DMS153 treated with DMSO at 0.1 percent for 48 hours (cell line): ENCODE results near the gene ABAT.

Experiments
- DNase-seq: peaks from one replicate; lab custom pipeline; 2025; ENCODE audit not compliant: unreplicated experiment; lab: John Stamatoyannopoulos, UW

ABAT gene

DNA sequence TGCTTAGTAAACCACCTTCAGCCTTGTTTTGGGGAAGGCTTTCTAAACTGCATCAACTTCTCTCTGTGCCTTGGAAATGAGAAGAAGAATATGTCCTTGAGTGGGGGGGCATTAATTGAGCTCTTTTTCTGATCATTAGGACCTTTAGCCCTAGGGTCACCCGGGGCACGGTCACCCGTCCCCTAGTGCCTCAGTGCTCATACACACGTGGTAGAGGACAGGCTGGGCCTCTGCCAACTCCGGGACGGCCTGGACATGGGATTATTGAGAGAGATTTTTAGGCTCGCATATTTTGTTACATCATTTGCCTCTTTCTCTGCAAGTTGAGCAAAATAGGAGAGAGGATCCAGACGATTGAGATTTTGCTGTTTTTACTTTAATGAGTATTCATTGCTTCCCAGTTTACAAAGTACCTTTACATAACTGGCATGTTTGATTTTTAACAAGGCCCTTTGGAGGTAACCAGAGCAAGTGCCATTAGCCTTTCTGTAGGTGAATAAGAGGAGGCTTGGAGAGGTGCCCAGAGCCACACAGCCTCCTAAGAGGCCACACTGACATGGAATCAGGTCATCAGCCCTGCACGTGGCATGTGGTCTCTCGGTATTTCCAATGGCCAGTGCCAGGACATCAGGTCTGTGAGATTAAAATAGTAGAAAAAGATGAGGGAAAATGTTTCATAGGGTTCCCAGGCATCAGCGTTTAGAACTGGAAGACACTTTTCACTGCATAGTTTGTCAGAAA lies 134.4 kb downstream of the ABAT start:
- no peak for DNase-seq

DNA sequence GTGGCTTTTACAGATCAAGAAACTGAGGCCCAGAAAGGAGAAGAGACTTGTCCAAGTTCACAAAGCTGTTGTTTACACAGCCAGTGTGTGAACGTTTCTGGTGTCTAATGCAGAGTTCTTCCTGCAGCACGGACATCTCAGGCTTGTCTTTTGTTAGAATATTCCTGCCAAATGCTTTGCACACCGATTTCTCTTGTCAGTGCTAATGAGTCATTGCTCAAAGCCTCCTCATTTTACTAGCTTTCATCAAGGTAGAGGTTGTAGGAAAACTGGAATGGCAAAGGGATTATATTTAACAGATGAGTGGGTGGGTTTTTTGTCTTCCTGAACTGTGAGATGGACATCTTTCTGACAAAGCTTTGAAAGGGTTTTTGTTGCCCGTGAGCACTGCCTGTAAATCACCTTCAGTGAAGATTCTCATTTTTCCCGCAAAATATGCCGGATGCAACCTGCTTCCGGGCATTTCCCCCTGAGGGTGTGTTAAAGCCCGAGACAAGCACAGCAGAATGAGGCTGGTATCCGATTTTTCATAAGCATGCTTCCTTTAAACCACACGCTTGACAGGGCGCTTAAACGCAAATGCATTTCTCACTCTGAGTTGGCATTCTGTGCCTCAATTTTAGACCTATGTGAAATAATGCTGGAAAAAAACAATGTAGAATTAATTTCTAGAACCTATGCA lies 137.9 kb downstream of the ABAT start:
- DNase-seq, result no peak

DNA sequence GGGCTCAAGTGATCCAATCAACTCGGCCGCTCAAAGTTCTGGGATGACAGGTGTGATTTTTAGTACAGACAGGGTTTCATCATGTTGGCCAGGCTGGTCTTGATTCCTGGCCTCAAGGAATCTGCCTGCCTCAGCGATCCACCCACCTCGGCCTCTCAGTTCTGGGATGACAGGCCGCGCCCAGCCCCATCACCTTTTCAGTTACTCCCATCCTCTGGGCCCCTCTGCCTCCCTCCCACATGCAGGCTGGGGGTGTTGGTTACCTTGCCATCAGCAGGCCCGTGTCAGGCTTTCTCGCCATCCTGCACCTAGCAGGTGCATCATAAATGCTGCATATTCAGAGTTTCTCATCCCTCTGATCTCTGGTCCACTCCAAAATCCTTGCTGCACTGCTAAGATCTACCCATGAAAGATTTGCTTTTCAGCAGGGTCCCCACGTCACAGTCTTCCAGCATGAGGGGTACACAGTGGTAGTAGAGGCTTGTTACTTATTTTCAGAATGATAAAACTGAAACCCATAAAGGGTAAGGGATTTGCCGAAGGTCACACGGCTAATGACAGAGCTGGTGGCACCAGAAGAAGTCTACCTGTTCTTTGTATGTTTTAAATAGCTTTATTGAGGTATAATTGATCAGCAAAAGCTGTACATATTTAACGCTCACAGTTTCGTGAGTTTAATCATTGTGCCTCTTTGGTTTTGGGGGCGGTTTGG lies 139.8 kb downstream of the ABAT start:
- no peak for DNase-seq

DNA sequence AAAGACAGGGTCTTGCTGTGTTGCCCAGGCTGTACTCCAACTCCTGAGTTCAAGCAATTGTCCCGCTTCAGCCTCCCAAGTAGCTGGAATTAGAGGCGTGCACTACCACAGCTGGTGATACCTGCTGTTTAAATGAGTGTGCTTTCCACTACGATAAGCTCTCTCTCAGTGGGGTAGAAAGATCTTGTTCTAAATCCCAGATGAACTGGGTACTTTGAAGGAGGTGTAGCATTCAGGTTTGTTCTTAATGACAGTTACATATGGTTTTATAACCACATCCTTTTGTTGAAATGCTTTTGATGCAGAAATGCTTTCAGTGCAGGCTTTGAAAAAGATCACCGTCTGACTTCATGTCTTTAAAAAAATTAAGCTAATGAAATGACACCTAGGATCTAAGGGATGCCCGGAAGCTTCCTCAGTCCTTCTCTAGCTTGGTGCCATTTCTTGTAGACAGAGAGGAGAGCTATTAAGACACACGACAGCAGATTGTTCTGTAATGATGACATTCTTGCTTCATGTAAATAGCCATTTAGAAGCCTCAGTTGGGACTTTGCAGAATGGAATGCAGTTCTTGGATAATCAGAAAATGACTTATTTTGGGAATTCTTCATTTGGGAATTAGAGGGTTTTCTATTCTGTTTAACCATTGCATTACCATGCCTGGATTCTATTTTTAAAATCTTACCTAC lies 142.7 kb downstream of the ABAT start:
- DNase-seq, result no peak

DNA sequence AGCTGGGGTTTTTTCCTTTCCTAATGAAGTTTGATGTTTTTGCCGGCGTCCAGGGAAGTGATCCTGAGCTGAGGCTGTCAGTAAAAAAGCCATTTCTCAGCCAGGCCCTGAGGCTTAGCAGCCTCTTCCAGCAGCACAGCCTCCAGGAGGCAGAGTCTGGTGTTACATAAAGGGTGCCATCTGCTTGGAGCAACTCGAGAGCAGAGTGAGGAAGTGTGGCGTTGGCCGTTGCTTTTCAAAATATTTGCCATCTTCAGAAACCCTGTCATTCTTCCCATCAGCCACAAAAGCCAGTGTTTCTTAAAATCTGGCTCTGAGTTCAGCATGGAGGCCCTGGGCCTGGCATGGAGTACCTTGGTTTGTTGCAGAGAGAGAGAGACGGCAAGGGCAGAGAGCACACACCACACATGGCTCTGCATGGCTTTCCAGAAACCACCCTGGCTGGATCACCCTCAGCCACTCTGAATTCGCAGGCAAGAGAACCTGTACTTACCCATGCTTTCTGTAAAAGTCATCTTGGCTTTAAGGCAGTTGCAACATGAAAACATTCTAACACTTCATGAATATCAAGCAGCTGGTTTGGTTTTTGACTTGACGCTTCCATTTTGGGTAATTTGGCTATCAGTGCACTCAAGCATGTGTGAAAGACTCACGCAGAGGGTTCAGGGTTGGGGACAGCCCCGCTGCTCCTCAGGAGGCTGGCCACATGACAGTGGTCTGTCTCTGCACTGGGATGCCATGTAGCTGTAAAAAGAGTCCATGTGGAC lies 144.3 kb downstream of the ABAT start:
- DNase-seq, result no peak

DNA sequence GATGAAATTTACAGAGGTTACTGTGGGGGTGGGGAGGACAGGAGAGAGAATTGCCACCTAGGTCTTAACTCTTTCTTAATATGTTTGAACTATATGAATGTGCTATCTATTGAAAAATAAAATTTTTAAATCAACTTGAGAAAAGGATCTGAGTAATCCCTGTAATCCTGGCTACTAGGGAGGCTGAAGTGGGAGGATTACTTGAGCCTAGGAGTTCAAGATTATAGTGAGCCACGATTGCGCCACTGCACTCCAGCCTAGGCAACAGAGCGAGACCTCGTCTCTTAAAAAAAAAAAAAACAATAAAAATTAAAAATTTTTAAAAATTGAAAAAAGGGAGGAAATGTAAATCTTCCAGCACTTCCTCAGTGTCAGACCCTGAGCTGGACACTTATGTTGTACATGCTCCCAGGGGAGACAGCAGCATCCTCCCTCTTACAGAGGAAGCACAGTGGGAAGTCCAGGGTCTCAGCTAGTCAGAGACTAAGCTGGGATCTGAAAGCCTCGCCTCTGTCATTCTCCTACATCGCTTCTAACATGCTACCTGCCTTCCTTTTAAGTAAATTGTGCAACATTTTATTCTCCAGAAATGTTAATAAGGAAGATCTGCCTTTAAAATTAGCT lies 145.1 kb downstream of the ABAT start:
- no peak for DNase-seq

DNA sequence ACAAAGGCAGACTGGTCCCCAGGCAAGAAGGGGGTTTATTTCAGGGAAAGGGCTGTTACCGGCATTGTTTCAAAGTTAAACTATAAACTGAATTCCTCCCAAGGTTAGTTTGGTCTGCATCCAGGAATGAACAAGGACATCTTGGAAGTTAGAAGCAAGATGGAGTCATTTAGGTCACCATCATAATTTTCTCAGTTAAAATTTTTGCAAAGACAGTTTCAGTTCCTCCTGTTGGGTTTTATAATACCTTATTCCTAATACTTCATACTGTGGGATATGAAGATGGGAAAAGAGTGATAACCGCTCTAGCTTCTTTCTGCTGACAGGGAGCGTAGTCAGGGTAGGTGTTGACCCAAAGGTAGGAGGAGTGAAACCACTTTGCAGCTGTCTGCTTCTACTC lies 148.0 kb downstream of the ABAT start:
- DNase-seq, result no peak

DNA sequence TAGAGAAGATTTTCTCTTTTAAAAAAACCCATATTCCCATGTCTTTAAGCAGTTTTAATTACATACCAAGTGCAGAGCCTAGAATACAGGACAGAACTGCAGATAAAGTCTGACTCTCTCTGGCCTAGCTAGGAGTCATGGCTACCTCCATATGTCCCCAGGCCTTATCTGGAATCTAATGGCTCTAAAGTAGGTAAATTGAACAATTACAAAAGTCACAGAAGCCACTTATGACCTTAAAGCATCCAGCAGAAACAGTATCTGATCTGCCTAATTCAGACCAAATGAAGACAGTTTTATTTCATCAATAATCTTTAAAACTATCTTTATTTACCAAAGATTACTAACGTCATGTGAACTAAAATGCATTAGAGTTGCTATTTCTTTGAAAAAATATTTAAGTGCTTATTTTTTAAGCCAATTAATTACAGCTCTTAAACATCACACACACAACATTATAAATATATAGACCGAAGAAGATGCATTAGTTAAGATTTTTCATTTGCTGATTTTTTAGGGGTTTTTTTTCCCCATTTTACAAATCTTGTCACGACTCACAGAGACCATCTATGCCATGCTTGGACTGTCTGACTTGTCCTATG lies 152.0 kb downstream of the ABAT start:
- DNase-seq, result no peak

DNA sequence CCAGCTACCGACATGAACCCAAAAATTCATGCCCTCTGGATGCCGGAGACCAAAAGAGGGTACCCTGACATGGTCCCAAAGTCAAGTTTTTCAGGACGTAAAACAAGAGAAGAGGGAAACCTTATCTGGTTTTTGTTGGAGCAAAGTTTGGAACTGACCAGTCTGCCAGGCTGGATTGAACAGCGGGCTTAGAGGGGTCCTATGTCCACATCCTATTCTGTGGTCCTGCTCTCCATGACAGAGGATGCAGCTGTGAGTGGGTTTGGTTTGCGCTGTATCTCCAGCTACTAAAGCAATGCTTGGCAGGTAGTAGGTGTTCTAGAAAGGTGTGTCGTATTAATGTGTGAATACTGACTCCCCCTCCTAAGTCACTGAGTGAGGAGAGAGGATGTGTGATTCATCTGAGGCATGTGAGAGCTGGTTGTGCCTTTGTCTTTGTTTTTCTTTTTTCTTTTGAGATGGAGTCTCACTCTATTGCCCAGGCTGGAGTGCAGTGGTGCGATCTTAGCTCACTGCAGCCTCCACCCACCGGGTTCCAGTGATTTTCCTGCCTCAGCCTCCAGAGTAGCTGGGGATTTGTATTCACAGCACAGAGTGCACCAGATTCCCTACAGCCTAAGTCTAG lies 154.2 kb downstream of the ABAT start:
- no peak for DNase-seq

DNA sequence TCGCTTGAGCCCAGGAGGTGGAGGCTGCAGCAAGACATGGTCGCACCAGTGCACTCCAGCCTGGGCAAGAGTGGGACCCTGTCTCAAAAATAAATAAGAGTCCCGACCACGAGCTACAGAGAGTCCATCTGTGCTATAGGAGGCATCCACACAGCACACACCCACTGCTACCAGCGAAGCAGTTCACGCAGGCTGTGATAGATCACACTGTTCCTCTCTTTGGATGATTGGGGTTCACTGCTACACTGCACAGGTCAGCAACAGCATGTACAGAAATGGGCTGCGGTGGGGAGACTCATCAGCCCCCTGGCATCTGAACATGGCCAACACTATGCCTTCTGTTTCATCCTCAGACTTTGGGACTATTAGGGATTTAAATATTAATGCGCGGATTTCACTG lies 157.0 kb downstream of the ABAT start:
- no peak for DNase-seq

DNA sequence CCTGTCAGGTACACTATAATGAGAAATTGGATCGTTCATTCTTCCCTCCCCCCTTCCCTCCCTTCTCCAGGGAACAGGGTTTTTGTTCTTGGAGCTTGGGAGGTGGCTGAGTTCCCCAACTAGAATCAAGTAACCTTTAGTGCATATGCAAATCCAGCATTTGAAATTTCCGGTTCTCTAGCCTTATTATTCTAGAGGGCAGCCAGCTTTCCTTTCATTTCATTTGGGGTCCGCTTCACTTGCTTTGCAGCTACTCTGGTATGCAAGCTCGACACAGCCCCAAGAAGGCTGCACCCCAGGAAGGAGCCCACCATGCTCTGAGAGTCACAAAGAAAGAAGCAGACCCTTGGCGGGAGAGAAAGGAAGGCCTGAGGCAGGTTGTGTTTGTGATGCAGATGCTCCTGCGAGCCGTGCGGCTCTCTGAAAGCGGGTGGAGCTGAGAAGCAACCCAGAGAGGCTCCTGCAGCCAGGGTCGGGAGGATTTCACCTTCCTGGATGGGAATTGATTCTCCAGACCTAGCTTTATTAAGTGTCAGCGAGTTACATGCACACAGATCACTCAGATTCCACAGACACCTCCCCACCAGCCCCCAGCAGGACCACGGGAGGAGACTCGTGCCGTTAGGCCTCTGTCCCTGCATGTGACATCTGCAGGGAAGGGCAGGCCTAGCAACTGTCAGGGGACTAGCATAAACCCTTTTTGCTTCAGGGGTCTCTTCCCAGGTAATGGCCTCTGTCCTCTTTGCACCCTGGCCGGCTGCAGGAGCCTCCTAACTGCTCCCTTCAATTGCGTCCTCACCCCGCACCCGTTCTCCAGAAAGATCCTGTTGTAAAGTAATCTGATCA lies 157.7 kb downstream of the ABAT start:
- DNase-seq, result no peak

DNA sequence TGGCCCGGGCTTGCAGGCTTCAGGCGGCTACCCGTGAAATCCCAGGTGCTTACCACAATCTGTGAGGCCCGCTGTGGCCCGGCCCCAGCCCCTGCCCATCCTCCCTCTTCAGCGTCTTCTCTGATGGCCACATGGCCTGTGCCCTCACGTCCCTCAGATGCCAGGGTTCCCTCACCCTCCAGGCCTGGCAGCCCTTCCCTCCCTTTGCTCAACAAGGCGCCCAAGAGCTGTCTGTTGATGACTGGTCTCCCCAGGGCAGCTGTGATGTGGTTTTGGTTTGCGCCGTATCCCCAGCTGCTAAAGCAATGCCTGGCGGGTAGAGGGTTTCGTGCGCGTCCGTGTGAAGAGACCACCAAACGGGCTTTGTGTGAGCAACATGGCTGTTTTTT lies 158.3 kb downstream of the ABAT start:
- no peak for DNase-seq
